Urothelium cell line (cell line): ENCODE measurements around the gene HEXA.

ENCODE experiments used
- DNase-seq: peaks from one replicate; pipeline ENCODE4 v3.0.0; 2011; ENCODE audit warnings: low spot score, mixed read lengths
- FAIRE-seq: peaks from 2 replicates; lab custom pipeline; 2011; peaks lifted over from hg19 to GRCh38; lab: Jason Lieb, UNC

Gene HEXA

DNA sequence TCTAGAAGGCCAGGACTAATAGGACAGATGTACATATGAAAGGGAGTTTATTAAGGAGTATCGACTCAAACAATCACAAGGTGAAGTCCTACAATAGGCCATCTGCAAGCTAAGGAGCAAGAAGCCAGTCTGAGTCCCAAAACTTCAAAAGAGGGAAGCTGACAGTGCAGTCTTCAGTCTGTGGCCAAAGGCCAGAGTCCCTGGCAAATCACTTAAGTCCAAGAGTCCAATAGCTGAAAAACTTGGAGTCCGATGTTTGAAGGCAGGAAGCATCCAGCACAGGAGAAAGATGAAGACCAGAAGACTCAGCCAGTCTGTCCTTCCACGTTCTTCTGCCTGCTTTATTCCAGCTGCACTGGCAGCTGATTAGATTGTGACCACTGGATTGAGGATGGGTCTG is 44.8 kb downstream of the HEXA start:
- FAIRE-seq (no peak), DNase-seq (no peak)

DNA sequence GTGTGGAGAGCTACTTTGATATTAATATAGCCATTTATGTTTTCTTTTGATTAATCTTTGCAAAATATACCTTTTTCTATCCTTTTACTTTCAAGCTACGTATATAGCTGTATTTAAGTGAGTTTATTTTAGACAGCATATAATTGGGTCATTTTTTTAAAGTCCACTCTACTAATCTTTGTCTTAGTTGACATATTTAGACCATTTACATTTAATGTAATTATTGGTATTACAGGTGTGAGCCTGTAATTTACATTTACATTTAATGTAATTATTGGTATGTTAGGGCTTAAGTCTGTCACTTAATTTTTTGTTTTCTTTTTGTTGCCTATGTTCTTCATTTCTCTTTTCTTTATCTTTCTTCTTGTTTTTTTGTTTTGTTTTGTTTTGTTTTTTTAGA is 52.1 kb downstream of the HEXA start:
- DNase-seq = no peak
- no peak for FAIRE-seq

GRCh38 chr15:72319985-72320671 is 55.7 kb downstream of the HEXA start, which contains the start of gene CELF6:
Gene CELF6, minus strand, starts transcription at chr15:72320157. Its CDS starts 283 bp downstream, at chr15:72319874.
- DNase-seq (peak; percentile 89), FAIRE-seq (peak; percentile 76)

DNA sequence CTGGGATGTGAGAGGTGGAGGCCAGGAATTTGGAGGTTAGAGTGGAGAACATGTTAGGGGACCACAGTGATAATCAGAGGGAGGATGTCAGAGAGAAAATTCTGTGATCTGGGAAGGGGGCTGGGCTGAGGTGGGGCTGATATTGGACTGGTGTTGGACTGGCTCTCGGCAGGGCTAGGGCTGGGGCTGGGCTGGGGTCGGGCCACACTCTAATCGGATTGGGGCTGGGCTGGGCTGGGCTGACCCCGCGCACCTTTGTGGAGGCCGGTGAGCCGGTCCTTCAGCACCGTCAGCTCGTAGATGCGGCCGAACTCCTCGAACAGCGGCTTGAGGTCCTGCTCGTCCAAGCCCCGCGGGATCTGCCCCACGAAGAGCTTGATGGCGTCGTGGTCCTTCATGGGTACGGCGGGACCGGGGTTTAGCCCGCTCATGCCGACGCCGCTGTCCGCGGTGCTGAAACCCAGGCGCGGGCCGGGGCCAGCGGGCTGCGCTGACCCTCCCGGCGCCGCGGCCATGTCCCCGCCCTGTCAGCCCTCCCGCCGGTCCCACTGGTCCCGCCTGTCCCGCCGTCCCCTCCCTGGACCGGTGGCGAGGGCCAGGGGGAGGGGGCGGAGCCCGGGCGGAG is 56.3 kb downstream of the HEXA start:
- FAIRE-seq = peak; percentile 78
- DNase-seq = no peak

- DNase-seq = no peak
- no peak for FAIRE-seq
Measured at GRCh38 chr15:72318408-72318942, 57.3 kb downstream of the HEXA start.

DNA sequence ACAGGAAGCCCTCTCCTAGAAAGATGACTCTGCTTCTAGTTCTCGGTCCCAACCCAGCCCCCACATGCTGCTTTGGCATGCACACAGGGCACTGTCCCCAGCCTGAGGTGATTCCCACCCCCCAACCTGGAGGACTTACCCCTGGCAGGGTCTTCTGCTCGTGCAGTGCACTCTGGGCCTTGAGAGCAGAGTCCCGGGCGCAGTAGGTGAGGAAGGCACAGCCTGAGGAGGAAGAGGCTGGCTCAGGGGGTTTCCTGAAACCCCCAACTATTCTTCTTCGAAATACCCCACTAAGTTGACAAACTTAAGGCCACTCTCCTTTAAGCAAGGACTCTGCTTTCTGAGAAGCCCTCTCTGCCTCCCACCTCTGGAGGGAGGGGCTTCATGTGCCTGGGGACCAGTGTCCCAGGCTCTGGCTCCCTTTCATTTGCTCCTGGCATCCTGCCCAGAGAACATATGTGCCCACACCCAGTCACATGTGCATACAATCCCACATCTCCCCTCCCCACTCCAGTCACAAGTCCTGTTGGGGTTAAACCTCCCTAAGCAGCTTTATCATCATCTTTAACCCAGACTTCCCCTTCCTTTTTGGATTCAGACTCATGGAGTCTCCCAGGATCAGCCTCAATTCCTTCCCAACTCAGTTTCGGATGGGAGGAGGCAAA is 60.0 kb downstream of the HEXA start:
- FAIRE-seq (no peak), DNase-seq (no peak)

DNA sequence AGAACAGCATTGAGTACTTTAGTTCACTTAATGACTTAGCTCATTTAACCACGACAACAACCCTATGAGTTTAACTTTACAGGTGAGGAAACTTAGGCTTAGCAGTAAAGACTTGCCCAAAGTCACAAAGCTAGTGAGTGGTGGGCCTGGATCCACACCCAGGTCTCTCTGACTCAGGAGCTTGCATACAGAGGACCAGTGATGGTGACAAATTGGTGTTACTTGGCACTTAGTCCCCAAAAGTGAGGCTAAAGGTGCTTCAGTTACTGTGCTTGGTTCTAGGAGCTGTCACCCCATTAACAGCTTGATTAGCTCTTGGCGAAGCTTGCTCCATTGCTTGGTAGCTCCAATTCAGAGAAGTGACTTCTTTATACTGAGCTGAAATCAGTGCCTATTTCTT is 61.9 kb downstream of the HEXA start:
- FAIRE-seq (no peak), DNase-seq (no peak)

DNA sequence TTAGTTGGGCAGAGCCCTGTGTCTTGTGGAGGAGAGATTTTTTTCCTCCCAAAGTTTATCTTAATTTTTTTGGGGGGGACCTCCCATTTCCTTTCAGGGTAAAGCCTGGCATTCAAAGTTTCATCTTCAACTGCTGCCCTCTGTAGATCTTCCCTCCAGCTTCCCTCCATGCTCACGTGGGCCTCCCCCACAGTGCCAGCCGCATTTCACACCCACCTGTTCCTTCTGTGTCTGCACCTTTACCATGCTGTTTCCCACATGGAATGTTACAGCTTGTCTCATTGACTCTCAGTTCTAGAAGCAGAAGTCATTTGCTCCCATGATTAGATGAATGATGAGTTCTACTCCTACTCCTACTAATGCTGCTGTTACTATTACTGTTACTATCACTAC is 62.4 kb downstream of the HEXA start:
- peak; percentile 52 for FAIRE-seq
- DNase-seq = no peak

- peak; percentile 59 for FAIRE-seq
- DNase-seq = peak; percentile 75
Measured at GRCh38 chr15:72312605-72313447, 63.0 kb downstream of the HEXA start.

GRCh38 chr15:72307026-72307425 is 68.8 kb downstream of the HEXA start:
- no peak for FAIRE-seq
- DNase-seq = no peak

- no peak for FAIRE-seq
- DNase-seq = no peak
Measured at GRCh38 chr15:72306211-72306785, 69.5 kb downstream of the HEXA start.

DNA sequence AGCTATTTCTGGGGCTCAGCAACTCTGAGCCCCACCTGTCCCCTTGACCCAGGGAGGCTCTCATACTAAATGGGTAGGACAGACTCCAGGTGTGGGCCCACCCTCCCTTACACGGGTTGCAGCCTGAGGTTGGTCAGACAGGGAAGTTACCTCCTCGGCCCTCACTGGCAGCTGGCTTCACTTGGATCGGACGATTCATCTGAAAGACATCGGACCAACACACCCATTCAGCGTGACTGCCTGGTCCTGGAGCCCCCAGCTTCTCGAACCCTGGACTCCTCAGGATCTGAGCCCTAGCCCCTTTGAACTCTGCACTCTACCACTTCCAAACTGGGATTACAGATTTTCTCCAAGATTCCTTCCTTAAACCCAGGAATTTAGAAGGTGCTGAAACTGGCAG is 71.2 kb downstream of the HEXA start:
- no peak for FAIRE-seq
- no peak for DNase-seq

DNA sequence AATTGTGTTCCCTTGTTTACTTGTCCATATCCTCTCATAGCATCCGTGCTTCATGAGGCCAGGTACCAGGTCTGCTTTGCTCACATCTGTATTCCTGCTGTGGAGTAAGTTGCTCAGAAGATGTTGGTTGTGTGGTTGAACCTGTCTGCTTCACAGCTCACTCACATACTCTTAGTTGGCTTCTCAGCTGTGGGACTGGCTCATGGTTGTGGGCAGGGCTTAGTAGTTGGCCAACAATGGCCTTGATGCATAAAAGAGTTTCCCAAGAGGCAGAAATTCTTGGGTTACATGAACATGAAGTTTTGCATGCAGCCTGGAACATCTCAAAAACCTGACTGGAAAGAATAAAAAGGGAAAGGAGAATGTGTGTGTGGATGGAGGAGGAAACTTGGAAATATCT is 72.9 kb downstream of the HEXA start:
- DNase-seq (no peak), FAIRE-seq (peak; percentile 35)
